GM12878 (cell line): ENCODE measurements around the gene MTSS2. TPM values are rescaled to one million over a fixed set of nuclear protein-coding genes. Genes with fewer than 3 reads are reported as not detected.

Source experiments
- ATAC-seq: fragments of 200-7000 bp; cut with Tn5 transposase; 3 replicates; pipeline ENCODE4 v1.9.1; 2020; ENCODE audit warnings: mild to moderate bottlenecking, moderate library complexity
- BruUV-seq: library from RNA; stranded (reverse); fragments of 400-500 nt; replicated peaks from 2 replicates; lab custom pipeline; 2021; lab: Mats Ljungman, UMichigan
- CTCF ChIA-PET: fragments of 300-600 bp; sonication (Branson Sonifier 250); formaldehyde crosslinking; extraction: SDS; loops from one replicate; lab custom pipeline; 2021; ENCODE audit warnings: inconsistent platforms; lab: Yijun Ruan, JAX
- POLR2A ChIA-PET: fragments of 350-600 bp; formaldehyde crosslinking; extraction: SDS; loops from one replicate; lab custom pipeline; 2021; ENCODE audit warnings: inconsistent platforms; lab: Charles Lee
- RAD21 ChIA-PET: fragments of 300-600 bp; sonication (Branson Sonifier 250); formaldehyde crosslinking; loops from one replicate; lab custom pipeline; 2023; ENCODE audit warnings: antibody characterized with exemption; ENCODE audit not compliant: unreplicated experiment; lab: Charles Lee
- SMC1A ChIA-PET: fragments of 300-600 bp; sonication (Branson Sonifier 250); formaldehyde crosslinking; loops from one replicate; lab custom pipeline; 2023; ENCODE audit not compliant: unreplicated experiment, uncharacterized antibody; lab: Charles Lee
- DNase-seq: peaks from one replicate; pipeline ENCODE4 v3.0.0-alpha.2; 2011; ENCODE audit warnings: low read depth, low spot score
- FAIRE-seq: peaks from 3 replicates; lab custom pipeline; 2011; peaks lifted over from hg19 to GRCh38; lab: Jason Lieb, UNC
- H2AFZ ChIP-seq: 2 replicates; pipeline ENCODE4 v1.6.0; 2011; ENCODE audit warnings: low read depth, low read length, control low read depth; ENCODE audit not compliant: control insufficient read depth
- H3K27ac ChIP-seq: 2 replicates; pipeline ENCODE4 v1.5.1; 2011; ENCODE audit warnings: control low read depth; ENCODE audit not compliant: control insufficient read depth, insufficient read depth
- H3K27me3 ChIP-seq, 2 experiments: replicated peaks in 1 of 2; 2 replicates each; pipeline versions ENCODE4 v1.6.0 to v1.6.1; 2011; ENCODE audit warnings: low read length in 1 of 2; ENCODE audit not compliant: control insufficient read depth in 2 of 2, insufficient read depth in 2 of 2
- H3K36me3 ChIP-seq, 2 experiments: 2 replicates each; pipeline ENCODE4 v1.5.1; 2011; ENCODE audit warnings: low read length in 1 of 2; ENCODE audit not compliant: control insufficient read depth in 2 of 2, insufficient read depth in 2 of 2
- H3K4me1 ChIP-seq: 2 replicates; pipeline ENCODE4 v1.6.1; 2011; ENCODE audit warnings: mild to moderate bottlenecking, low read length, moderate library complexity, mixed read lengths; ENCODE audit not compliant: control insufficient read depth, insufficient read depth
- H3K4me2 ChIP-seq: 2 replicates; pipeline ENCODE4 v1.6.0; 2011; ENCODE audit warnings: control low read depth; ENCODE audit not compliant: control insufficient read depth, insufficient read depth
- H3K4me3 ChIP-seq: fragments of 200-600 bp; sonication (generic); 2 replicates; pipeline ENCODE4 v1.5.1; 2016
- H3K79me2 ChIP-seq: 2 replicates; pipeline ENCODE4 v1.6.0; 2011; ENCODE audit warnings: low read length; ENCODE audit not compliant: control insufficient read depth, insufficient read depth
- H3K9ac ChIP-seq: 2 replicates; pipeline ENCODE4 v1.8.0; 2011; ENCODE audit warnings: low read length, control low read depth, mixed read lengths; ENCODE audit not compliant: control insufficient read depth, insufficient read depth
- H3K9me3 ChIP-seq: replicated peaks from 3 replicates; pipeline ENCODE4 v1.5.1; 2011; ENCODE audit warnings: mild to moderate bottlenecking, low read length; ENCODE audit not compliant: control insufficient read depth, insufficient read depth
- H4K20me1 ChIP-seq: 2 replicates; pipeline ENCODE4 v1.6.0; 2011; ENCODE audit not compliant: control insufficient read depth, insufficient read depth
- IRF4 ChIP-seq: IDR thresholded peaks from 2 replicates; pipeline ENCODE4 v1.6.1; 2011; ENCODE audit warnings: low read depth, low read length
- MEF2A ChIP-seq: IDR thresholded peaks from 2 replicates; pipeline ENCODE4 v1.6.1; 2011; ENCODE audit warnings: low read depth, mild to moderate bottlenecking, low read length, moderate library complexity; ENCODE audit not compliant: insufficient read depth
- RCOR1 ChIP-seq: conservative IDR thresholded peaks from 2 replicates; pipeline ENCODE4 v1.6.1; 2012; ENCODE audit warnings: low read depth, low read length, improper control_type of control experiment
- RELA ChIP-seq: fragments of 450-650 bp; IDR thresholded peaks from 2 replicates; pipeline ENCODE4 v1.8.0; 2014; ENCODE audit warnings: borderline replicate concordance; ENCODE audit not compliant: partially characterized antibody
- RUNX3 ChIP-seq: IDR thresholded peaks from 2 replicates; pipeline ENCODE4 v1.6.1; 2012; ENCODE audit warnings: low read length, inconsistent platforms
- TCF3 ChIP-seq: IDR thresholded peaks from 2 replicates; pipeline ENCODE4 v1.6.1; 2012; ENCODE audit warnings: low read depth, mild to moderate bottlenecking, low read length, borderline replicate concordance; ENCODE audit not compliant: insufficient read depth
- YBX1 ChIP-seq: fragments of 450-650 bp; IDR thresholded peaks from 2 replicates; pipeline ENCODE4 v1.6.1; 2016; ENCODE audit warnings: antibody characterized with exemption
- WGBS: methylation state at CpG from one replicate; pipeline ENCODE4 v1.1.6; 2016; ENCODE audit warnings: low lambda C conversion rate; ENCODE audit not compliant: insufficient replicate concordance, insufficient coverage; ENCODE audit errors: missing lambda C conversion rate; 5-methylcytosine and 5-hydroxymethylcytosine counted together
- in situ Hi-C: fragments of 300-500 bp; cut with MboI; formaldehyde crosslinking; loops from 9 replicates; pipeline ENCODE4 v1.14.3; 2018; ENCODE audit warnings: mixed read lengths
- intact Hi-C: fragments of 100-400 bp; cut with micrococcal nuclease; formaldehyde crosslinking; loops from one replicate; pipeline ENCODE4 v1.14.2; 2022; ENCODE audit not compliant: unreplicated experiment
- polyA plus RNA-seq, 11 experiments: library from polyadenylated mRNA; depleted of rRNA in 4 of 11; unstranded in 6 of 11; stranded (reverse) in 5 of 11; fragments of >200 nt; fragmentation: Nextera tagmentation in 4 of 11; fragmentation: Illumina TruSeq in 1 of 11; extraction: Ambion mirVana in 4 of 11; extraction: Trizol in 1 of 11; gene quantifications; 1 replicate in 1 of 11; 2 replicates in 10 of 11; pipeline versions ENCODE4 v1.2.1 to v1.2.3, GENCODE V29; 2011 to 2016; ENCODE audit warnings: inconsistent platforms in 2 of 11, missing spikeins in 2 of 11, low read depth in 1 of 11
- total RNA-seq, 4 experiments: library from RNA; depleted of rRNA in 3 of 4; stranded (reverse); fragments of >200 nt in 3 of 4; fragmentation: Illumina TruSeq in 1 of 4; extraction: Trizol in 1 of 4; gene quantifications; 2 replicates each; pipeline versions ENCODE4 v1.2.1 to v1.2.3, GENCODE V29; 2013 to 2021
- TF ChIP-seq, protein P1 (sequence below): fragments of 450-650 bp; IDR thresholded peaks from 2 replicates; pipeline ENCODE4 v1.6.1; 2014; ENCODE audit warnings: mild to moderate bottlenecking
- TF ChIP-seq, protein P2 (sequence below): IDR thresholded peaks from 2 replicates; pipeline ENCODE4 v1.6.1; 2011; ENCODE audit warnings: low read depth, mild to moderate bottlenecking, low read length, moderate library complexity, borderline replicate concordance; ENCODE audit errors: extremely low read depth

The MTSS2 gene
- total and polyA plus RNA-seq, 10 of the 15 experiments (the other 5 are each of a cell fraction or from before 2014, with no cell fraction given): under 0.01 to 0.51 (median 0.14) TPM; not detected in 4

DNA sequence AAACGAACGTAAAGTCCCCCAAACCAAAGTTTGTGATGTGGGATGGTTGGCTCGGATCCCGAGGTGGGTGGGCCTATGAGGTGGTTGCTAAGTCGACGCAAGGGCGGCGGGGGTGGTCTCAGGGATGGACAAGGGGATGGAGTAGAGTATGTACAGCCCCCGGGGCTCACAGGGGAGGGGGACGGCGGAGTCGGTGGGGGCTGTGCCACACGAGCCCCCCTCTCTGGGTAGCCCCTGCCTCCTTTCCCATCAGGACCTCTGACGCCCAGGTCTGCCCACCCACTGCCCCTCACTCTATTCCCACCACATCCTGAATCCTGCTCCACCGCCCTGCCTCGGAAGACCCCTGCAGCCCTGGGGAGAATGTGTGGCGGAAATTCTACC, 24.3 kb downstream of the MTSS2 start:
- Histone ChIP-seq H4K20me1 (no peaks in the 10 kb centered on the region), H3K4me1 (no peaks in the 10 kb centered on the region), H3K9ac (no peak overlapping the region), H3K4me3 (no peak overlapping the region), H3K27ac (no peak overlapping the region), H3K79me2 (no peaks in the 10 kb centered on the region), H2AFZ (no peak overlapping the region), H3K27me3 (no peaks in the 10 kb centered on the region), H3K9me3 (no peaks in the 10 kb centered on the region), H3K36me3 (no peaks in the 10 kb centered on the region), H3K4me2 (no peak overlapping the region)
- ChIA-PET POLR2A (no interaction called here), SMC1A (no interaction called here), RAD21 (no interaction called here), CTCF (interaction anchor here (1.0 to 1.2 kb wide), 2 partner anchors 8 to 110 kb away, joined by 3 to 4 read pairs; no protein-coding TSS in a partner anchor)
- WGBS: 41% methylated on average over 11 of the region's 17 CpGs
- no peak for ATAC-seq
- TF ChIP-seq YBX1 (no peak), RUNX3 (no peak), RCOR1 (no peak), IRF4 (no peak), TCF3 (no peak), RELA (no peak), MEF2A (no peak)
- TF ChIP-seq, protein P1, sequence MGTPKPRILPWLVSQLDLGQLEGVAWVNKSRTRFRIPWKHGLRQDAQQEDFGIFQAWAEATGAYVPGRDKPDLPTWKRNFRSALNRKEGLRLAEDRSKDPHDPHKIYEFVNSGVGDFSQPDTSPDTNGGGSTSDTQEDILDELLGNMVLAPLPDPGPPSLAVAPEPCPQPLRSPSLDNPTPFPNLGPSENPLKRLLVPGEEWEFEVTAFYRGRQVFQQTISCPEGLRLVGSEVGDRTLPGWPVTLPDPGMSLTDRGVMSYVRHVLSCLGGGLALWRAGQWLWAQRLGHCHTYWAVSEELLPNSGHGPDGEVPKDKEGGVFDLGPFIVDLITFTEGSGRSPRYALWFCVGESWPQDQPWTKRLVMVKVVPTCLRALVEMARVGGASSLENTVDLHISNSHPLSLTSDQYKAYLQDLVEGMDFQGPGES: no peak
- TF ChIP-seq, protein P2, sequence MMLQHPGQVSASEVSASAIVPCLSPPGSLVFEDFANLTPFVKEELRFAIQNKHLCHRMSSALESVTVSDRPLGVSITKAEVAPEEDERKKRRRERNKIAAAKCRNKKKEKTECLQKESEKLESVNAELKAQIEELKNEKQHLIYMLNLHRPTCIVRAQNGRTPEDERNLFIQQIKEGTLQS: no peak
- in situ Hi-C loops (no loop called here), intact Hi-C loops (no loop called here)
- DNase-seq: no peak
- BruUV-seq: no TSS peak
- FAIRE-seq: no peak
